Gastrocnemius medialis (tissue), 4 donors: ENCODE results near the gene MAS1L.

Experiments
- POLR2A ChIP-seq, 2 donors: fragments of 450-650 bp; IDR thresholded peaks; one replicate each; pipeline ENCODE4 v1.6.1; 2017; ENCODE audit warnings: antibody characterized with exemption in 2 of 2, mild to moderate bottlenecking in 2 of 2, moderate library complexity in 2 of 2
- TF ChIP-seq, protein P1 (sequence below), 5 experiments: fragments of 450-650 bp in 3 of 5; fragments of 200-600 bp in 2 of 5; sonication (generic) in 2 of 5; IDR thresholded peaks in 4 of 5; conservative IDR thresholded peaks in 1 of 5; 1 replicate in 4 of 5; 2 replicates in 1 of 5; pipeline ENCODE4 v1.5.1; 2016 to 2019; ENCODE audit warnings: antibody characterized with exemption in 5 of 5, mild to moderate bottlenecking in 3 of 5, moderate library complexity in 3 of 5

DNA sequence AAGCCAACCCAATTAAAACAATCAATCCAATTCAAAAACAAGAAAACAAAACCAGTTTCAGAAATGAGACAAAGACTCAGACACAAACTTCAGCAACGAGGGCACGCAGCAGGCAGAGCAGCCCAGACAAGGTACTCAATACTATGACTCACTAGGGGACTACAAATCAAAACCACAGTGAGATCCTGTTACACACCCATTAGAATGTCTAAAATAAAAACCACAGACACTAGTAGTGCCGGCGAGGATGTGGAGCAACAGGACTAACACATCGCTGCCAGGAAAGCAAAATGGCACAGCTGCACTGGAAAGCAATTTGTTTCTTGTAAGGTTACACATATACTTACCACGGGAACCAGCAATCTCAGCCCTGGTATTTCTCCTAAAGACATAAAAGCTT lies 28.4 kb upstream of the MAS1L start:
- TF ChIP-seq POLR2A (IDR thresholded peaks at IDR 0.05), result no peak
- TF ChIP-seq, protein P1, sequence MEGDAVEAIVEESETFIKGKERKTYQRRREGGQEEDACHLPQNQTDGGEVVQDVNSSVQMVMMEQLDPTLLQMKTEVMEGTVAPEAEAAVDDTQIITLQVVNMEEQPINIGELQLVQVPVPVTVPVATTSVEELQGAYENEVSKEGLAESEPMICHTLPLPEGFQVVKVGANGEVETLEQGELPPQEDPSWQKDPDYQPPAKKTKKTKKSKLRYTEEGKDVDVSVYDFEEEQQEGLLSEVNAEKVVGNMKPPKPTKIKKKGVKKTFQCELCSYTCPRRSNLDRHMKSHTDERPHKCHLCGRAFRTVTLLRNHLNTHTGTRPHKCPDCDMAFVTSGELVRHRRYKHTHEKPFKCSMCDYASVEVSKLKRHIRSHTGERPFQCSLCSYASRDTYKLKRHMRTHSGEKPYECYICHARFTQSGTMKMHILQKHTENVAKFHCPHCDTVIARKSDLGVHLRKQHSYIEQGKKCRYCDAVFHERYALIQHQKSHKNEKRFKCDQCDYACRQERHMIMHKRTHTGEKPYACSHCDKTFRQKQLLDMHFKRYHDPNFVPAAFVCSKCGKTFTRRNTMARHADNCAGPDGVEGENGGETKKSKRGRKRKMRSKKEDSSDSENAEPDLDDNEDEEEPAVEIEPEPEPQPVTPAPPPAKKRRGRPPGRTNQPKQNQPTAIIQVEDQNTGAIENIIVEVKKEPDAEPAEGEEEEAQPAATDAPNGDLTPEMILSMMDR (IDR thresholded peaks at IDR 0.05 in 4 of 5, conservative IDR thresholded peaks at IDR 0.05 in 1 of 5), result no peak
